ENCODE results near the gene CUL5. TPM values are rescaled to one million over a fixed set of nuclear protein-coding genes. Genes with fewer than 3 reads are reported as not detected.
"Not testable (repeated sequence)": the region's sequence is repeated elsewhere in the genome, so short reads cannot be mapped to it uniquely, and the experiment has no call there.

CUL5 gene
- polyA plus RNA-seq, 1 donor from 2014 or later: 40.2 TPM

- no peak overlapping the region for H3K27ac ChIP-seq (ENCODE audit: low read length)
- no peaks in the 10 kb centered on the region for H3K27me3 ChIP-seq (ENCODE audit: insufficient read depth, low read depth, low read length)
- H3K9me2 ChIP-seq (ENCODE audit: insufficient read depth, low read length): no peaks in the 10 kb centered on the region
- no peaks in the 10 kb centered on the region for H3K9me3 ChIP-seq (ENCODE audit: low read length)
- no peaks in the 10 kb centered on the region for H4K20me1 ChIP-seq (ENCODE audit: insufficient read depth)
- H3K9ac ChIP-seq (ENCODE audit: low read length): no peak overlapping the region
- H3K4me3 ChIP-seq (ENCODE audit: low read length): no peak overlapping the region
- no peaks in the 10 kb centered on the region for H3K36me3 ChIP-seq (ENCODE audit: insufficient read depth, low read length)
- H2AFZ ChIP-seq (ENCODE audit: low read depth, low read length): no peak overlapping the region
- H3F3A ChIP-seq (ENCODE audit: insufficient read depth, low read length, poor library complexity, severe bottlenecking): no peaks in the 10 kb centered on the region
- H3K79me2 ChIP-seq (replicated peaks; ENCODE audit: insufficient read depth, low read length): peaks cover 86% of the 10 kb centered on the region
- H3K4me2 ChIP-seq (ENCODE audit: low read length): no peak overlapping the region
- TF ChIP-seq EP300 (conservative IDR thresholded peaks at IDR 0.05; ENCODE audit: poor library complexity, severe bottlenecking) (no peak), EZH2 (IDR thresholded peaks at IDR 0.05; ENCODE audit: borderline replicate concordance, insufficient read depth, low read length, poor library complexity, severe bottlenecking) (no peak), SMC3 (conservative IDR thresholded peaks at IDR 0.05; ENCODE audit: poor library complexity) (no peak), REST (IDR thresholded peaks at IDR 0.05; ENCODE audit: borderline replicate concordance) (no peak), RAD21 (conservative IDR thresholded peaks at IDR 0.05) (no peak), TAF1 (IDR thresholded peaks at IDR 0.05; ENCODE audit: low read depth) (no peak), CTCF (IDR thresholded peaks at IDR 0.05; ENCODE audit: poor library complexity, severe bottlenecking) (no peak), POLR2AphosphoS5 (IDR thresholded peaks at IDR 0.05) (no peak), MXI1 (conservative IDR thresholded peaks at IDR 0.05; ENCODE audit: poor library complexity, severe bottlenecking) (no peak)
These were observed 16.8 kb downstream of the CUL5 start for GRCh38 chr11:108025387-108026080.

GRCh38 chr11:108027057-108027456, 18.4 kb downstream of the CUL5 start:
- Histone ChIP-seq H3K36me3 (ENCODE audit: insufficient read depth, low read length) (no peaks in the 10 kb centered on the region), H3K27ac (ENCODE audit: low read length) (no peak overlapping the region), H3K4me3 (ENCODE audit: low read length) (no peak overlapping the region), H3K4me2 (ENCODE audit: low read length) (no peak overlapping the region), H3K79me2 (replicated peaks; ENCODE audit: insufficient read depth, low read length) (peaks cover 84% of the 10 kb centered on the region), H2AFZ (ENCODE audit: low read depth, low read length) (no peak overlapping the region), H3K9me3 (ENCODE audit: low read length) (no peaks in the 10 kb centered on the region), H3K9ac (ENCODE audit: low read length) (no peak overlapping the region), H3K9me2 (ENCODE audit: insufficient read depth, low read length) (no peaks in the 10 kb centered on the region), H4K20me1 (ENCODE audit: insufficient read depth) (no peaks in the 10 kb centered on the region), H3F3A (ENCODE audit: insufficient read depth, low read length, poor library complexity, severe bottlenecking) (no peaks in the 10 kb centered on the region), H3K27me3 (ENCODE audit: insufficient read depth, low read depth, low read length) (no peaks in the 10 kb centered on the region)
- TF ChIP-seq SMC3 (conservative IDR thresholded peaks at IDR 0.05; ENCODE audit: poor library complexity) (no peak), TAF1 (IDR thresholded peaks at IDR 0.05; ENCODE audit: low read depth) (no peak), CTCF (IDR thresholded peaks at IDR 0.05; ENCODE audit: poor library complexity, severe bottlenecking) (no peak), POLR2AphosphoS5 (IDR thresholded peaks at IDR 0.05) (no peak), EZH2 (IDR thresholded peaks at IDR 0.05; ENCODE audit: borderline replicate concordance, insufficient read depth, low read length, poor library complexity, severe bottlenecking) (no peak), RAD21 (conservative IDR thresholded peaks at IDR 0.05) (no peak), REST (IDR thresholded peaks at IDR 0.05; ENCODE audit: borderline replicate concordance) (no peak), MXI1 (conservative IDR thresholded peaks at IDR 0.05; ENCODE audit: poor library complexity, severe bottlenecking) (no peak), EP300 (conservative IDR thresholded peaks at IDR 0.05; ENCODE audit: poor library complexity, severe bottlenecking) (no peak)

GRCh38 chr11:108028822-108029441, 20.2 kb downstream of the CUL5 start:
- not testable (repeated sequence) for H3K27ac ChIP-seq (ENCODE audit: low read length); H4K20me1 ChIP-seq (ENCODE audit: insufficient read depth); H3K27me3 ChIP-seq (ENCODE audit: insufficient read depth, low read depth, low read length); H3K9me2 ChIP-seq (ENCODE audit: insufficient read depth, low read length); H2AFZ ChIP-seq (ENCODE audit: low read depth, low read length); H3K36me3 ChIP-seq (ENCODE audit: insufficient read depth, low read length); H3F3A ChIP-seq (ENCODE audit: insufficient read depth, low read length, poor library complexity, severe bottlenecking); H3K4me3 ChIP-seq (ENCODE audit: low read length); H3K4me2 ChIP-seq (ENCODE audit: low read length); H3K9ac ChIP-seq (ENCODE audit: low read length); H3K9me3 ChIP-seq (ENCODE audit: low read length)
- H3K79me2 ChIP-seq (replicated peaks; ENCODE audit: insufficient read depth, low read length): peaks cover 67% of the 10 kb centered on the region
